ENCODE data around the gene IL24.

The IL24 gene

DNA sequence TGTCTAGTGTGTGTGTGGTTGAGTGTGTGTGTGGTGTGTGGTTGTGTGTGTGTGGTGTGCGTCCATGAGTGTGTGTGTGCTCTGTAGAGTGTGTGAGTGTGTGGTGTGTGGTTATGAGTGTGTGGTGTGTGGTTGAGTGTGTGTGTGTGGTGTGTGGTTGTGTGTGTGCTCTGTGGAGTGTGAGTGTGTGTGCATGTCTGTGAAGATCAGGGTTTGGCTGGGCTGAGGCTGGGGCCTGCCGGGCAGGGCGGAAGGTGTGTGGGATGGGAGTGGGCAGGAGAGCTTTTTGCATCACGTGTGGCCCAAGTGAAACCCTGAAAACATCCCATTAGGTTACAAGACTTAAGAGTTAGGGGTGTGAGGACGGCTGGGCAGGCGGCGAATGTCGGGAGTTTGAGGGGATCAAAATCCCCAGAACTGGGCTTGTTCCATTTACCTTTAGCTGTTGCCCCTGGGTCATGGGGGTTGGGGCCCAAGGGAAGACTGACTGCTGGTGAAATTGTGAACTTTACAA lies 27.4 kb downstream of the IL24 start:
- no peak for DNase-seq (ENCODE audit: low read depth in 3 of 3)

DNA sequence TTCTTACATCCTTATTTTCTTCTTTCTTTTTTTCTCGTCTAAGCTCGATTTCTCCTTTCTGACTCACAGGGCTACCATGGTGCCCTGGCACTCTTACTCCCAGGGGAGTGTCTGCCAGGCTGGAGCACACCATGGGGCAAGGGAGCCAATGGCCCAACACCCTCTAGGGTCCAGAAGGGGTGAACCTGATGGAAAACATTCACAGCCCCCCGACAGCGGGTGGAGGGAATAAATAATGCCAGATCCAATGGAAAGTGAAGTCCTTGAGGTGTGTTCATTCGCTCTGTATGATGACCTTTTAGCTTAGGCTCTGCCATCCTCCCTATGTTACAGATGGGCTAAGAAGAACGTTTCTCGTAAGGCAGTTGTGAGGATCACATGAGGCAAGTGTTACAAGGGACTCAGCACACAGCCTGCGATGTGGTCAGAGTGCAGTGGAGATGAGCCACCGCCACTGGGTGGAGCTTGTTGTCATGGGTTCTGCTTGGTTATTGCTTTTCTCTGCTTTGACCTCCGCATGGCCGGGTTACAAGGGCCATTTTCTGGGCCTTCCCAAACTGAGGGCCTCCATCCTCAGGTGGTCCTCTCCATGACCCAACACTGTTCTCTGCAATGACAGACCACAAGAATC lies 28.0 kb downstream of the IL24 start:
- DNase-seq (ENCODE audit: low read depth in 3 of 3) = peak in 1 of 3 experiments; percentile 56

DNA sequence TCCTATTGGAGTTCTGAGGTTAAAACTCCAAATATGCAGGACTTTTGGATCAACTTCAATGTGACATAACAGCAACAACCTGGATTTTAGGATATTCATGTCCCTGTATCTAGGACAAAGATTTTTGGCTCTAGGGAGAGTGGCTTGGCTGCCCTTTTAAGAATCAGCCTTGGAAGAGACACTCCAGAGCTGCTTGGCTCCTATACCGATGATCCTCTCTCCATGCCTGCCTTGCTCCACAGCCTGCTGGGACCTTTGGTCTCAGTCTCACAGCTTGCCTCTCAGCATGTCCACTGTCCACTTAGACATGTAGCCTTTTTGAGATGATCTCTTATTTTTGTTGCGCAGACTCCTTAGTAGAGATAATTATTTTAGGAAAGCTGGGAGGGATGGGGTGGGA lies 29.0 kb downstream of the IL24 start:
- no peak for DNase-seq (ENCODE audit: low read depth in 3 of 3)

DNA sequence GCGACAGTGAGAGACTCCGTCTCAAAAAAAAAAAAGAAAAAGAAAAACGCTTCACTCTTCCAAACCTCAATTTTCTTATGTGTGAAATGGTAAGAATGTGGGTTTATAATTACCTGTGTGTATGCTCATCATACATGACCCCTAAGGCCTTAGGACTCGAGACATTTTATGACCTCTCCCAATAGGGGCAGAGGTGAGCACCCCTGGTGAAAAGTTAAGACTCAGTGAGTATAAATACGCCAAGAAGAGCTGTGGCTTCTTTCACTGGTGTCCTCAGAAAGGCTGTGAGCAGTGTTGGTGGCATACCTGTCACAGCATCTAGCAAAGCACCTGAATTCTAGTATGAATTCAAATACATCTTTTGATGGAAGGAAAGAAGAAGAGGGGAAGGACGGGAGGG lies 32.3 kb downstream of the IL24 start:
- no peak for DNase-seq (ENCODE audit: low read depth in 3 of 3)

DNA sequence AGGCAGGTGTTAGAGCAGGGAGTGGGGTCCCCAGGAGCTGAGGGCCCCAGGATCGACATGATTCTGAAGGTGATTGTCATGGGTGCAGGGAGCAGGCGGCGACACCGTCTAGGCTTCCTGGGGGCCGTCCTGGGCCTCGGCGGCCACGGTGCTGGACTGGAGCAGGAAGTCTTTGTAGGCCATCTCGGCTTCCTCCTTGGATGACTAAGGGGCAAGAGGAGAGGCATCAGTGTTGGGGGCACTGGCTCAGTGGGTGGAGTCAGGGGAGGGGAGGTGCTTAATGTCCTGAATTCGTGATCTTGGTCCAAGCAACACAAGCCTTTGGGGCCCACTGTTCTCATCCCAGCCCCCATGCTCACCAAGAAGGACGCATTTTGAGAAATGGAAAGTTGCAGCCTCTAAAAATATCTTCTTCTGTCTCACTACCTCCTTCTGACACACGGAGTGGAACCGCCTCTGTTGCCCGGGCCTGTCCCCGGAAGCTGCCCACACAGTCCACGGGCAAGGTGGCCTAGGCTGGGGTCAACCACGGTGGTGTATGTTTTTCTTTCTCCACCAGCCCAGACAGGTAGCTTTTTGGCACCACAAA lies 33.1 kb downstream of the IL24 start:
- DNase-seq (ENCODE audit: low read depth in 3 of 3) = peak in 1 of 3 experiments; percentile 54

DNA sequence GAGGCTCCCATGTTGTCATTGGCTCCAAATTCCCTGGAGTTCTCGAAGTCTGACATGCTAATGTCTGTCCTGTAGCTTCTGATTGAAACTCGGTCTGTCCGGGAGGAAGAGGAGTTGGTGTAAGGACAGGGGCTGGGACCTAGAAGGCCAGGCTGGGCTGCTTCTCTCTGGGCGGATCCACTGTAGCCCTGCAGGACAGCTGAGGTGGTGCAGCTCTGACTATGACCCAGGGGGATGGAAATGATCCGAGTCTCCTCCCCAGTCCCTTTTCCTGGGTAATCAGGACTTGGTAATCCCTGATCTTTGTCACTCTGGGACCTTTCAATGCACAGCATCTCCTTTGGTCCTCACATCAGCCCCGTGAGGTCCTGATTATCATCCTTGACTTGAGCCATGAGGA lies 34.5 kb downstream of the IL24 start:
- DNase-seq (ENCODE audit: low read depth in 3 of 3) = no peak

DNA sequence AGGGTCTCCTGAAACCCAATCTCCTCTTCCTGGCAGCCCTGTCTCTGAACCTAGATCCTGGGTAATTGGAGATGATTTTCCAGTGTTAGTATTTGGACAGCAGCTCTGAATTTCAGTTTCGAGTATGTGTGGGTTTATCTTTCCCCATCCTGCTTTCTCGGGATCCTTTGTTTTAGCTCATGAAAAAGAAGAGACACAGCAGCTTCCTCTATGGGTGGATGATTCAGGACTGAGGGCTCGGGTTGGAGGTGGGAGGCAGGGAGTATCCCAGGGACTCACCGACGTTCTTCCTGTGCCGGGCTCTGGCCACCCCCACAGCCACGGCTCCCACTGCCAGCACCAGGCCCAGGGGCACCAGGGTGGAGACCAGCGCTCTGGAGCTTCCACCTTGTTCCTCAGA lies 34.9 kb downstream of the IL24 start:
- DNase-seq (ENCODE audit: low read depth in 3 of 3) = no peak

DNA sequence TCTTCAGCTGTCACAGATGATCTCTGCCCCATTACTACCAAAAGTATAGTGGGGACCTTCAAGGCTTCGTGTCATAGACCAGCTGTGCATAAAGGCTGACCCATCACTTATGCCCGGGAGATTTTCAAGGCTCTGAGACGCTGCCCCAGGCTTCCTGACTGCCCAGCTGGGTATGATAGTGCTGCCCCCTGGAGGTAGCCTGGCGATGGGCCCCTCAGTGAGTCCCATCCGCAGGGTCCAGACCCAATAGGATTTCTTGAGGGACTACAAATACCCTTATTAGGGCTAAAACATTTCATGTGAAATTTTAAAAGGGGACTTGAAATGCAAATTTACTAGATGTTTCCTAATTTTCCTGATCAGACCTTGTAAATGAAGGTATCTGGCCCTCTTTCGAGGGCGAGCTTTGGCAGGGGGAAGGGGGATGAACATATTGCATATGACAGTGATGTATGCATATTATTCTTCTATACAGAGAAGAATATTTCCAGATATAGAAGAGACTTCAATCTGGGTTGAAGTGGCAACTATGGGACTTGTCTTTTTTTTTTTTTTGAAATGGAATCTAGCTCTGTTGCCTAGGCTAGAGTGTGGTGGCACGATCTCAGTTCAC lies 36.2 kb downstream of the IL24 start:
- peak in 2 of 3 experiments; percentile 60 to 74 for DNase-seq (ENCODE audit: low read depth in 3 of 3)

DNA sequence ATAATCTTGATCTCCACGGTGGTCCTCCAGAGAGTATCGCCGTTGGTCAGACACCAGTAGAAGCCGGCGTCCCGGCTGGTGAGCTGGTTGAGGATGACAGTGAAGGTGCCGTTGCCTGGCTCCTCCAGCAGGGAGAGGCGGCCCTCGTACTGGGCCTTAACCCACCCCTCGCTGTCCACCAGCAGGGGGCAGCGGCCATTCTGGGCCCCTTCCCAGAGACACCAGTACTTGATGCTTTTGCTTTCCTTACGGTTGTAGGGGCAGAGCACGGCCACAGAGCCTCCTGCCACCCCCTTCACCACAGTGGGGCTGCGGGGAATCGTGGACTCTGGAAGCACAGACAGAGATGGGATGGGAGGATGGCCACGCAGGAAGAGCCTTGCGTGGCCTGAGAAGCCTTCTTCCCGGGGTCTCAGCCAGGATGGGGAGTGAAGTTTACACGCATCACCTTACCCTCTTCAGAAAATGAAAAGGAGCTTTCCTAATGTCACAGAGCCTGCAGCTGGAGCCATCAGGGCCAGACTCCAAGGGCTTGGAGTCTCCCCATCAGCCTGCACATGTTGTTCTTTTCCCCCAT lies 38.3 kb downstream of the IL24 start:
- peak in 1 of 3 experiments; percentile 57 for DNase-seq (ENCODE audit: low read depth in 3 of 3)

DNA sequence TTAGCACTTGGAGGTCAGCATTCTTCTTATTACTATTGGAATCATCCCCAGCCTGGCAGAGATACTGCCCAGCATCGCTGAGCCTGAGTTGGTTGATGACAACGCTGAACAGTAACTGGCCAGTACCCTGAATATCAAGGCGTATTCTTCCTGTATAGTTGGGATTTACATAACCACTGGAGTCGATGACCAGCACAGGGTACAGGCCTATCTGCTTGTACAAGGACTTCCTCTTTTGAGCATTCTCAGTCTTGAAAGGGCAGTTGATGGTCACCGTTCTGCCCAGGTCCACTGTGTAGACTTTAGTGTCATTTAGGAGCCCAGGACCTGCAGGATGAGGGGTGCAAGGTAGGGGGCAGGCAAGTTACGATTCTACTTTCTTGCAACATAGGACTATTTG lies 40.2 kb downstream of the IL24 start:
- DNase-seq (ENCODE audit: low read depth in 3 of 3) = no peak

DNA sequence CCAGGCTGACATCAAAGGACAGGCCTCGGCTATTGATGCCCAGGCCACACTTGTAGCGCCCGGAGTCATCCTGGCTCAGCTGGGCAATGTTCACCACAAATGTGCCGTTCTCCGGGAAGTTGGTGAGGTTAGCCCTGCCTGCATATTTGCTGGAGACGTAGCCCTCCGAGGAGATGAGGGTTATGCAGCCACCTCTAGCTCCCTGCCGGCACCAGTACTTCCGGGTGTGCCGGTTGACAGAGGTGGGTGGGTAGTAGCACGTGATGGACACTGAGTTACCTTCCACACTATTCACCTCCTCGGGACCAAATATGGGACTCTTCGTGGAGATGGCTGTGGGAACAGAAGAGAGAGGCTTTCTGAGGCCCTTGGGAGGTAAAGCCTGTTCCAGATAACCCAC lies 41.9 kb downstream of the IL24 start:
- DNase-seq (ENCODE audit: low read depth in 3 of 3) = no peak

DNA sequence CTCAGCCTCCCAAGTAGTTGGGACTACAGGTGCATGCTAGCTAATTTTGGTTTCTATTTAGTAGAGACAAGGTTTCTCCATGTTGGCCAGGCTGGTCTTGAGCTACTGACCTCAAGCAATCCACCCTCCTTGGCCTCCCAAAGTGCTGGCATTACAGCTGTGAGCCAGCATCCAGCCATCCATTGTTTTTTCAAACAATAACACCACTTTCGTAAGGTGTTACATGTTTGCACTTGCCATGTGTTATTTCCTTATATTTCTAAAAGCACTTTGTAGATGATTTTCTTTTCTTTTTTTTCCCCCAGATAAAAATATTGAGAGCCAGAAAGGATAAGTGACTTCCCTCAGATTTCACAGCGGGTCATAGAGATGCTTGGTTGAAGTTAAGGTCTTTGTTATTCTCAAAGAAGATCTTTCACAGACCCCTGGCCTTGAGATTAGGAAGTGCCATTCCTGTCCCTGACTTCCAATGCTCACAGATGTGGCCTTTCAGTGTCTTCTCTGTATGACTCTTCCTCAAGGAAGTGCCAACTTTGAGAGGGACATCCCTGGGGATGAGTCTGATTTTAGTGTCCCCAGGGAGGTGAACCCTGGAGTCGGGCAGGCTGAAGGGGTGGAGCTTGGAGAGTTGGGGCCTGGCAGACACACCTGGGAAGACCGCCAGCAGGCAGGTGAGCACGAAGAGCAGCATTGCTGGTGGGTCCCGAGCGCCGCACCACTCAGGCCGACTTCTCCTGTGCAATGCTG lies 42.8 kb downstream of the IL24 start:
- no peak for DNase-seq (ENCODE audit: low read depth in 3 of 3)

DNA sequence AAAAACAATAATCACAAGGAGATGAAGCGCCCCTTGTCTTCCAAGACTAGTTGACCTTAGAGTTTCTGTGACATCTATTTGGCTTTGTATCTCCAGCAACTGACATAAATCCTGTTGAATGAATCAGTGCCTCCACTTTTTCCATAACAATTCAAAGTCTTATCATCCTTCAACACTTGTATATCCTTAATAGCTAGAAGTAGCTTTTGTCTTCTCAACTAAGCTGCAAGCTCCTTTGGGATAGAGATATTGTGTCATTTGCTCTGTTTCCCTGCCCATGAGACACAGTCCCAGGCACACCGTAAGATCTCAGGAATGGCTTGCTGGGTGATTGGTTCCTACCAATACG lies 43.3 kb downstream of the IL24 start:
- DNase-seq (ENCODE audit: low read depth in 3 of 3) = no peak

DNA sequence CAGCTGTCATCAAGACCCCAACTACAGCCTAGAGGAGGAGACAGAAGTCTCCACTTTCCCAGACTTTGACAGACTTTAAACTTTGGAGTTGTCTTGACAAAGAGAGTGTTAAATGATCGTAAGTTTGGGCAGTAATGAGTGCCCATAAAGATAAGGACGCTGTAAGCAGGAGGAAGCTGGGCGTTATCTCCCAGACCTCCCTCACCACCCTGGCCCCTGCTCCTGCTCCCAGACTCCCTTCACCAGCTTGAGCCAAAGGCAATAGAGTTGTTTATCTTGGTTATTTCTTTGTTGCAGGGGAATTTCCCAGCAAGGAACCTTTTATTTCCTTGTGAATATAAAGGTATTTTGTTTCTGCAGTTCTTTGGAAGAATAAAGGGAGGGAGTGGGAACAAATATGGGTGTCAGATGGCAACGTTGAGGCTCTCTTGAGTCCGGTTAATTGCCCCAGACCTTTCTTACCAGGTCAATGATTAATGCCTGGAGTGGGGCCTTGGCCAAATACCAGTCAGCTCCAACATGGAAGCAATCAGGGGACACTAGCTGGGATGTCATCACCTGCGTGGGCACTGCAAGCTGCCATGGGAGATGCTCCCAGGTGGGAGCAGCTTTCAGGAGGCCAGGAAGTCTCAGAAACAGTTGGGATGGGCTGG lies 44.6 kb downstream of the IL24 start:
- no peak for DNase-seq (ENCODE audit: low read depth in 3 of 3)

DNA sequence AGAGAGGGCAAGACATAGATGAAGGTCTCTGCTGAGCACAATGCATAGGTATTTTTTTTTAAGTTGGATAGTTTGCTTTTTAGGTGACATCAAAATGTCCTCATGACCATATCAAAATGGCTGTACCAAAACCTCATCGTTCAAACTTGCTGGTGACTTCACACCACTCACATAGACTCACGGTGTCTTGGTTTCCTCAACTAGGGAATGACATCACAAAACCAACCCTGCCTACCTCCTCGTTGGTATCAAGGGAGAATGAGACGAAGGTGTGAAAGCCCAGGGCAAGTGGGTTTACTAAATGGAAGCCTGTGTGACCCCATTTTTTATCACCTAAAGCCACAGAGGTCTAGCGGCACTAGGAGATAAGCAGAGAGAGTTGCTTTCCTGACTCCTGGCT lies 47.5 kb downstream of the IL24 start:
- no peak for DNase-seq (ENCODE audit: low read depth in 3 of 3)

DNA sequence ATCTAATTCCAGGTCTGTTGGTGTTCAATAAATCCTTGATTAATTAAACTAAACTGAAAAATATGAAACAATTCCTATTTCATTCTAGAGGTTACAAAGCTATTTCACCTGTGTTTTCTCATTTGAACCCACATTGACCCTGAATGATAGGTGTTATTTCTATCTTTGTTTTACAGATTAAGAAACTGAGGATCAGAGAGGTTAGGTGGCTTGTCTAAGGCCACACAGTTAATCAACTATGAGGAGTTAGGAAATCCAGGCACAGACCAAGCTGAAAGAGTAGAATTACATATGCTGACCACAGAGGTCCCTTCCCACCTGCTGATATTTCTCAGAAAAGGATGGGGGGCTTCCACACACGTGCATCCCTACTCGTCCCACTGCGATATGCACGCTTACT lies 48.5 kb downstream of the IL24 start:
- DNase-seq (ENCODE audit: low read depth in 3 of 3) = no peak

DNA sequence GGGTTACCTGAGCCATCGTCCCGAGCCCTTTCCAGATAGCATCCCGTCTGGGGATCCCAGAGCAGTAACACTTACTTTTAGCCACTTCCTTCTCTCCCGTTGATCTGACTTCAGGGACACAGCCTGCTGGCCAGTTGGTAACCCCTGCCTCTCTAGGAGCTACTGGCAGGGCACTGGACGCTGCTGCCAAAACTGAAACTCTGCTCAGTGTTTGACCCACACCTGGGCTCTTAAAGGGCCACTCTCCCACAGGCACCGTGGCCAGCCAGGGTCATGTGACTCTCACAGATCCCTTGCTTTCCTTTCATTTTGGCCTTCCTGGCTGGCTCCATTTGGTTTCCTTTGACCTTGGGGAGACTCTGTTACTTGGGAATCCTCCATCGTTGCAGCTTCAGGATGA lies 49.0 kb downstream of the IL24 start, which contains the start of gene PIGR:
PIGR (minus strand) TSS at position 206 of the 400 bp plus-strand sequence. CDS start 5,935 bp downstream, outside the sequence.
- no peak for DNase-seq (ENCODE audit: low read depth in 3 of 3)

DNA sequence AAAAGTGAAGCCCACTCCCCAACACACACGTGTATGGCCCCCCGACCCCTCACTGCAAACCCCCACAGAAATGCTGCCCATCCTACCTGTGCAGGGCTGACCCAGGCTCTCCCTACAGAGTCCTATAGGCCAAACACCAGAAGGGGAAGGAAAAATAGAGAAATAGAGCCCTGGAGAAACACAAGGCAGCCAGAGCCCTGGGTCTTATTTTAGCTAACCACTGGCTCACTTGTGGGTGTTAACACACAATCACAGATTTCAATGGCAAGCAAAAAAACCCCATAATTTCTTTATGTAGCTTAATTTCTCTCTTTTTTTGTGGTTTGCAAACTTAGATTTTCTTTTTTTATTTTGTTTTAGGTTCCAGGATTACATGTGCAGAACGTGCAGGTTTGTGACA lies 50.0 kb downstream of the IL24 start:
- DNase-seq (ENCODE audit: low read depth in 3 of 3) = no peak

DNA sequence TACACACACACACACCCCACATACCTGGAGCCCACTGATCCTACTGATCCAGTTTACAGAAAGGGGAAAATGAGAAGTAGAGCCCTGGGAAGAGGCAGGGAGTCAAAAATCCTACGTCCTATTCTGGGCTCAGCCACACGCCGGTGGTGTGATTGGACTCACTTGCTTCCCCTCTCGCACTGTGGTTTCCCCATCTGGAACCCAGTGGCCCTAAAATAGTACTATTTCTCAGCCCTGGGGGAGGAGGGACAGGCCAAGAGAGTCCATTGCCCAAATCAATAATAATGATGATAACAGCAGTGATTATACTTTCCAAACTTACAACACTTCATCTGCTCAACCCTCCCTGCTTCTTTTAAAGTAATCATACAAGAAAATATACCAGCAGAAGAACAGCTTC lies 52.0 kb downstream of the IL24 start:
- DNase-seq (ENCODE audit: low read depth in 3 of 3) = no peak

DNA sequence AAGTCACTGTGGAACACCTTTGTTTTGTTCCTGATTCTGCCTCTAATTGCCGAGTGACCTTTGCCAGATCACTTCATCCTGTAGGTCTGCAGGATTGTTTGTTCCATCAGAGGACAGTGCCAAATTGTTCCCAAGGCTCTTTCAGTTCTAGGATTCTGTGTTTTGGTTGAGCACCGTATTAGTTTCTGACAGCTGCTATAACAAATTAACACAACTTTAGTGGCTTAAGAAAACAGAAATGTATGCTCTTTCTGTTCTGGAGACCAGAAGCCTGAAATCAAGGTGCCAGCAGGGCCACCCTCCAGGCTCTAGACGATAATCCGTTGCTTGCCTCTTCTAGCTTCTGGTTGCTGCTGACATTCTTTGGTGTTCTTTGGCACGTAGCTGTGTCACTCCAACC lies 52.4 kb downstream of the IL24 start:
- no peak for DNase-seq (ENCODE audit: low read depth in 3 of 3)

DNA sequence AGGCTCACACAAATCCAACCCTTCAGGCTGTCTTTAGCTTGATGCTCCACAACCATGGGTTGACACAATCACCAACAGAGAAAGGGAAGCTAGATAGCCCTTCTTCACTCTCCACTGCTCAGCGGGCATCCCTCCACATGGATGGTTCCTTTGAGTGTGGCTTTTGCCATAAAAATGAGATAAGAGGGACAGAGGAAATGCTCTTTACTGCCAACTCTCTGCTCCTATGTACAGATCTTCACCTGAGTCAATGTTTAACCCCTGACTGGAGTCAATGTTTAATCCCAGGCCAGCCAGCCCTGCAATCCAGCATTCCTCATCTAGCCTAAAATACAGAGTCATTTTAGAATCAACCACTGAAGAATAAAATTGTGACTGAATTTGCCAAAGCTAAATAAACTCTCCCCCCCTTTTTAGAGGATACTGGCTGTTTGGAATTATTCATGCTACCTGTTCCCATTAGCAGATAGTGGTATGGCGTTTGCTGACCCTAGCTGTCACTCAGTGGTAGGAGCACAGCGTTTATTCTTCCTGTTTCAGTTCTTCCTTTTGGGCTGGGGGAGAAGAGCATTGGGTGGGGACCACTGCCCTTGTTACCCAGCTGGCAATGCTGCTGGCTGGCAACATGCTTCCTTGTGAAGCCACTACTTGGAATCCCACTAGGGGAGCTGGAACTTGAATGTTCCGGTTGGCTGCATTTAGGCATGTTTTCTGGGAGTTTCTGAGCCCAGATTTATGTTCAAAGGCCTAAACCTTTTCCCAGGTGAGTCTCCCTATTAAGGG lies 54.3 kb downstream of the IL24 start:
- DNase-seq (ENCODE audit: low read depth in 3 of 3) = no peak

All from stimulated activated CD4-positive, alpha-beta T cell treated with anti-CD3 and anti-CD28 coated beads, TNF-alpha, amount 100 ng/mL, for 24 hours (primary cell).